GM18505 (cell line): ENCODE data around the gene RTF2.

Source experiments
- ATAC-seq: cut with Tn5 transposase; IDR thresholded peaks from one replicate; pipeline ENCODE4 v1.9.1; 2021; ENCODE audit not compliant: unreplicated experiment
- POLR2A ChIP-seq: IDR thresholded peaks from 4 replicates; pipeline ENCODE4 v1.6.1; 2011; ENCODE audit warnings: borderline replicate concordance; ENCODE audit not compliant: insufficient read depth, insufficient read length; ENCODE audit errors: extremely low read depth

Gene RTF2

DNA sequence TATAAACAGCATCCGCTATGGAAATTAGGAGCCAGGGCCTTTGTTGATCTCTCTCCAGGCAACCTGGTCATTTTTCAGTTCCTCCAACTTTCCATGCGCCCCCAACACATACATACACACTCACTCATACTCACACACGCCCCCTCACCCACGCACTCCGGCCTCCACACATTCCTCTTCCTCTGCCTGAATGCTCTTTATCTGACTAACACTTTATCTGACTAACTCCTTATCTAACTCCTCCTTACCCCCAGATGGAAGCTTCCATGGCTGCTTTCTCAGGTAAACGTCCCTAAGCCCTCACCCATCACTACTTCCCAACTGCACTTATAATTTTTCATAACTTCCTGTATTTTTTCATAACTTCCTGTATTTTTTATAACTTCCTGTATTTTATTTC is 38.9 kb upstream of the RTF2 start:
- no peak for TF ChIP-seq POLR2A
- no peak for ATAC-seq

GRCh38 chr20:56429941-56430340 is 38.5 kb upstream of the RTF2 start:
- ATAC-seq, result no peak
- TF ChIP-seq POLR2A, result no peak

GRCh38 chr20:56430461-56430860 is 38.0 kb upstream of the RTF2 start:
- ATAC-seq, result no peak
- no peak for TF ChIP-seq POLR2A

- TF ChIP-seq POLR2A, result no peak
Measured at GRCh38 chr20:56430957-56431356, 37.5 kb upstream of the RTF2 start.

DNA sequence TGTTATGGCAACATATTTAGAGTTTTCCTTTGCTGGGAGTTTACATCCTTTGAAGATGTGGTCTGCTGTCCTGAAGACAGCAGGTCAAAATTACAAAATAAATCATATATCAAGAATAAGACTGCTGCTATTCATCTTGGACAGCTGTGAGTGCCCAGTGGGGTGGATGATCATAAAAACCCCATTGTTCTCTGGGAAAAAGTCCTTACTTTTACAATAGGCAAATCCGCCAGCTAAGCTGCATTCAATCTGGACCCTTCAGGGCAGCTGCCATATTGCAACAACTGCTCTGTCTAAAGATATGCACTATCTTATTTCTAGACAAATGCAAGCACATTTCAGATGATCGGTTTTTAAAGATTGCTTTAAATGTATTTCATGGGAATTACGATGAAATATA is 37.0 kb upstream of the RTF2 start:
- no peak for ATAC-seq
- TF ChIP-seq POLR2A, result no peak

More at GRCh38 chr20:56430957-56431356, 37.5 kb upstream of the RTF2 start:
- no peak for ATAC-seq

GRCh38 chr20:56433221-56433879 is 35.1 kb upstream of the RTF2 start:
- no peak for ATAC-seq
- no peak for TF ChIP-seq POLR2A

DNA sequence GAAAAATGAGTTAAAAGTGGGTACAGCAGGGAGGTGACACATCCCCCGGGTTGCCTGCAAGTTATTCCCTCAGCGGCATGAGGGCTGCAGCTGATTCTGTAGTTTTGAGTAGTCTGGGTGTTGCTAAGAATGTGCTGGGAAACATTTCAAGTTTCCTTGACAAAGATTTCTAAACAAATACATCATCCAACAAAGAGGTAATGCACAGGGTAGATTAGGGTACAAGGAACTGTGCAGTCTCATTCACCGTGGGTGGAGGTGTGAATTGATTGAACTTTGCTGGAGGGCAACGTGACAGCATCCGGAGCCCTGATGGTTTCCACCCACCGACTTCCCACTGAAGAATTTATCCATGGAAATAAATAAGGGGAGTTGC is 34.6 kb upstream of the RTF2 start:
- TF ChIP-seq POLR2A, result no peak
- ATAC-seq, result no peak

DNA sequence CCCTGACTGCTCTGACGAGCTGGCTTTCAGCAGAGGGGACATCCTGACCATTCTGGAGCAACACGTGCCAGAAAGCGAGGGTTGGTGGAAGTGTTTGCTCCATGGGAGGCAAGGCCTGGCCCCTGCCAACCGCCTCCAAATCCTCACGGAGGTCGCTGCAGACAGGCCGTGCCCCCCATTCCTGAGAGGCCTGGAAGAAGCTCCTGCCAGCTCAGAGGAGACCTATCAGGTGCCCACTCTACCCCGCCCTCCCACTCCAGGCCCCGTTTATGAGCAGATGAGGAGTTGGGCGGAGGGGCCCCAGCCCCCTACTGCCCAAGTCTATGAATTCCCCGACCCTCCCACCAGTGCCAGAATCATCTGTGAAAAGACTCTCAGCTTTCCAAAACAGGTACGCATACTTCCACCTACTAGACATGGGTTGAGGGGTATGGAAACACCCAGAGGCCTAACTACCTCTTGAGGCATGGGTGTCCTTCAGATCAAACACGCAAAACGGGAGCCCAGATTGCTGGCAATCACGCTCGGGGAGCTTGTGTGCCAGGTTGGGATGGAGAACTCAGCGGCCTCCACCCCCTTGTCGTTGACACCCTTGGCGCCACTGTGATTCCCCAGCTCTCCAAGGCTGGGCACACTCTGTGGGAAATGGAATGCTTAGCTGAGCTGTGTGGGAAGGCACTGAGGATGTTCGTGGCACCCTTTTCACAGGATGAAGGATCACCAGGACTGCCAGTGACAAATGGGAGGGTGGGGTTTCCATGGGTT is 31.0 kb upstream of the RTF2 start:
- no peak for TF ChIP-seq POLR2A
- ATAC-seq, result no peak

DNA sequence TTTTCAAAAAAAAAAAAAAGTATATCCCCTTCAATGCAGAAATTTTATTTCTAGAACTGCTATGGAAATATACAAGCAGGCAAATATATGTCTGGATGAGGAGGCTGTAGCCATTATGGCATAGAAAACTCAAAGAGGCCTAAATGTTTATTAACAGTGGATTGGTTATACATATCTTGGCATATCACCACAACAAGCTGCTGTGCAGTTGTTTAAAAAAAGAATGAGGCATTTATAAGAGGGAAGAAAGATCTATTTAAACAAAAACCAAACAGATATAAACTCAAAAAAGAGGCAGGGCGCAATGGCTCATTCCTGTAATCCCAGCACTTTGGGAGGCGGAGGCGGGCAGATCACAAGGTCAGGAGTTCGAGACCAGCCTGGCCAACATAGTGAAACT is 30.1 kb upstream of the RTF2 start:
- ATAC-seq, result no peak
- TF ChIP-seq POLR2A, result no peak

DNA sequence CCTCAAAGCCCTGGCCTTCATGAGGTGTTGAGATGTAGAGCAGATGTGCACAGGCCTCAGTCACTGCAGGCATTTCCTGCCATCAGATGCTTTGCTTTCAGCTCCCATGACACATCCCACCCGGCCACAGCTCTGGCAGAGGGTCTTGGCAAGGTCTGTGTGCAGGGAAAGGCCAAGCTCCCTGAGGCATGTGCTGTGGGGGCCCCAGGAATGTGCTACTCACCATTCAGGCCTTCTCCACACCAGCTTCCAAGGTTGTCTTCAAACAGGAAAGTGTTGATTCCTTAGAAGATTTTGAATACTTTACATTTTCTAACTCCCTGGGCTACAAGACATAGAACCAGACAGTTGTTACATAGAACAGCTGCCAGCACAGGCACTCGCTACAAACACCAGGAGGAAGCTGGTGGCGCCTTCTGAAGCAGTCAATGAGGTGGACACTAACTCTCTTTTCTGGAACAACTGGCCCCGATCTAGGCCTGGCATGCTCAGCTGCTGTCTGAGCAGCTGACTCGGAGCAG is 28.6 kb upstream of the RTF2 start:
- no peak for TF ChIP-seq POLR2A
- ATAC-seq, result no peak

GRCh38 chr20:56440346-56441007 is 27.9 kb upstream of the RTF2 start:
- peak; percentile 80 for ATAC-seq
- TF ChIP-seq POLR2A, result no peak

DNA sequence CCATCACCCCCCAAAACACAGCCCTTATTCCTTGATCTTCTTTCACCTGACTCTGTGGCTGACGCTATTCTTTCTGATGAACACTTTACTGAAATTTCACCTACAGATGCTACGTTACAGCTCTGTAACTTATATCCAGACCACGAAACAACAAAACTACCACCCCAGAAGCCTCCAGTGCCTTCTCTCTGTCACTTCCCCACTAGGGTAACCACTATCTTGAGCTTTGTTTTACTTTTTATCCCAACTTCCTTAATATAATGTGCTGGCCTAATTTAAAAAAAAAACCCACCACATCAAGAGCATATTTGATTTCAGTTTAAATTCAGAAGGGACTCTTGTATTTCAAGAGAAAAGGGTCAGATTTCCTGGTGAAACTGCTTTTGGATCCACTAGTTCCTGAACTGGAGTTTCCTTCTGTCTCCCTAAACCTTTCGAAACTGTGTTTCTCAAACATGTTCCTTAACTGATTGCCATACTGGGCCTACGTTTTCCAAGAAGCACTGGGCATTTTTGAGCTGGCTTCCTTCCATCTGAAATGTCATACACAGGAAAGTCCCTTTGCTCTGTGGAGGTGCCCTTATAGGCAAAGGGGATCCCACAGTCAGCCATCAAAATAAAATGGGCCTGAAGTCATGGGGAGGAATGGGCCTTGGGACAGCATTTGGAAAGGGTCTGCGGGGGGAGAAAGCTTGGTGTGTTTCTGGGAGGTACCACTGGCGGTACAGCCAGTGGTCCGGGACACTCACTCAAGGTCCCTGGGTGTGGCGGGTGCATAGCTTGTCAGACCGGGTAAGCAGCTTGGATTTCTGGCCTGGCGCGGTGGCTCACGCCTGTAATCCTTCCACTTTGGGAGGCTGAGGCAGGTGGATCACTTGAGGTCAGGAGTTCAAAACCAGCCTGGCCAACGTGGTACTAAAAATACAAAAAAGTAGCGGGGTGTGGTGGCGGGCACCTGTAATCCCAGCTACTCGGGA is 25.8 kb upstream of the RTF2 start:
- no peak for ATAC-seq
- TF ChIP-seq POLR2A, result no peak
